ENCODE measurements around the gene EPHA3.

DNA sequence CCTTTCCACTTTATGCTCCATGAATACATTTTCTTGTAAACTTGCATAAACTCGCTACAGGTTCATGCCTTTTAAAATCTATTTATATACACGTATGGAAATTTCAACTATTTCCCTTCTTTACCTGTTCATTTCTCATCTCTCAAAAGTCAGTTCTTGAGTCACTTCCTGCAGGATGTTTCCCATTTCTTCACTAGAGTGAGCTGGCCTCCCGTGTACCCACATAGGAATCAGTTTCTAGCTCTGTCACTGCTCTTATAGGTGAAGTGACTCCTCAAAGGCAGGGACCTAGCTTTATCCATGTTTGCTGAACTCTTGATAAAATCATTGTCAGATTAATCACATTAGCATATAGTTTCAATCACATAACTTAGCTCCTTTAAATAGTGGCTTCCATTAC, 259.7 kb downstream of the EPHA3 start:
- TF ChIP-seq, protein P1, sequence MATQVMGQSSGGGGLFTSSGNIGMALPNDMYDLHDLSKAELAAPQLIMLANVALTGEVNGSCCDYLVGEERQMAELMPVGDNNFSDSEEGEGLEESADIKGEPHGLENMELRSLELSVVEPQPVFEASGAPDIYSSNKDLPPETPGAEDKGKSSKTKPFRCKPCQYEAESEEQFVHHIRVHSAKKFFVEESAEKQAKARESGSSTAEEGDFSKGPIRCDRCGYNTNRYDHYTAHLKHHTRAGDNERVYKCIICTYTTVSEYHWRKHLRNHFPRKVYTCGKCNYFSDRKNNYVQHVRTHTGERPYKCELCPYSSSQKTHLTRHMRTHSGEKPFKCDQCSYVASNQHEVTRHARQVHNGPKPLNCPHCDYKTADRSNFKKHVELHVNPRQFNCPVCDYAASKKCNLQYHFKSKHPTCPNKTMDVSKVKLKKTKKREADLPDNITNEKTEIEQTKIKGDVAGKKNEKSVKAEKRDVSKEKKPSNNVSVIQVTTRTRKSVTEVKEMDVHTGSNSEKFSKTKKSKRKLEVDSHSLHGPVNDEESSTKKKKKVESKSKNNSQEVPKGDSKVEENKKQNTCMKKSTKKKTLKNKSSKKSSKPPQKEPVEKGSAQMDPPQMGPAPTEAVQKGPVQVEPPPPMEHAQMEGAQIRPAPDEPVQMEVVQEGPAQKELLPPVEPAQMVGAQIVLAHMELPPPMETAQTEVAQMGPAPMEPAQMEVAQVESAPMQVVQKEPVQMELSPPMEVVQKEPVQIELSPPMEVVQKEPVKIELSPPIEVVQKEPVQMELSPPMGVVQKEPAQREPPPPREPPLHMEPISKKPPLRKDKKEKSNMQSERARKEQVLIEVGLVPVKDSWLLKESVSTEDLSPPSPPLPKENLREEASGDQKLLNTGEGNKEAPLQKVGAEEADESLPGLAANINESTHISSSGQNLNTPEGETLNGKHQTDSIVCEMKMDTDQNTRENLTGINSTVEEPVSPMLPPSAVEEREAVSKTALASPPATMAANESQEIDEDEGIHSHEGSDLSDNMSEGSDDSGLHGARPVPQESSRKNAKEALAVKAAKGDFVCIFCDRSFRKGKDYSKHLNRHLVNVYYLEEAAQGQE (IDR thresholded peaks at IDR 0.05; ENCODE audit: insufficient replicate concordance, low read depth): no peak
- TF ChIP-seq SPI1 (IDR thresholded peaks at IDR 0.05; ENCODE audit: borderline replicate concordance, low read depth): no peak

All from HL-60 (cell line).